ENCODE results near the gene G6PC1. TPM values are rescaled to one million over a fixed set of nuclear protein-coding genes. Genes with fewer than 3 reads are reported as not detected.
"Not testable (repeated sequence)": the region's sequence is repeated elsewhere in the genome, so short reads cannot be mapped to it uniquely, and the experiment has no call there.

The G6PC1 gene
- total RNA-seq, 2 donors from 2014 or later, result not detected

DNA sequence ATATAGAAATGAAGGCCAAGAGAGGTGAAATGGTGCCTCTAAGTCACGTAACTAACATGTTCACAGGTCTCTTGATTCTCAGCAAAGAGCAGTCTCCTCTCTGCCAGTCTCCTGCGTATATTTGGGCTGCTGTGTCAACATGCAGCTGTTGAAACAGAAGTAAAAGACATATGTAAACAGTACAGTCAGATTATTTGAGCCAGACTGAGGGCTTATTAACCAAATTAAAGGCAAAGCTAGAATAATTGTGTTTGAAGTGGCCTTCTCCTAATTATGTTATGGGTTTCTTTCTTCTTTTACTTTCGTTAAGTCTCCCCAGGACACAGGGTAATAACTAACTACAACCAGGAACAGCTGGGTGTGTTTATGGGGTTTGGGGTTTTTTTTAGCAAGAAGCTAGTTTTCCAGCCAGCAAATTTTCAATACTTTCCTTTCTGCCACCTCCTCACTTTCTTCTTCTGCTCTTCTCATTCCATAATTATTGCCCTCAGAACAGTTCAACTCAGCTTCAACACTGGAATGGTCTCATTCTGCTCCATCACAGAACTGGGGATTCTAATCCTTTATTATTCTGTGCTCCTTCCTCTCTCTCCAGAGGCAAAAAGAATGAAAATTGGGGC lies 18.4 kb downstream of the G6PC1 start:
- TF ChIP-seq, protein P1, sequence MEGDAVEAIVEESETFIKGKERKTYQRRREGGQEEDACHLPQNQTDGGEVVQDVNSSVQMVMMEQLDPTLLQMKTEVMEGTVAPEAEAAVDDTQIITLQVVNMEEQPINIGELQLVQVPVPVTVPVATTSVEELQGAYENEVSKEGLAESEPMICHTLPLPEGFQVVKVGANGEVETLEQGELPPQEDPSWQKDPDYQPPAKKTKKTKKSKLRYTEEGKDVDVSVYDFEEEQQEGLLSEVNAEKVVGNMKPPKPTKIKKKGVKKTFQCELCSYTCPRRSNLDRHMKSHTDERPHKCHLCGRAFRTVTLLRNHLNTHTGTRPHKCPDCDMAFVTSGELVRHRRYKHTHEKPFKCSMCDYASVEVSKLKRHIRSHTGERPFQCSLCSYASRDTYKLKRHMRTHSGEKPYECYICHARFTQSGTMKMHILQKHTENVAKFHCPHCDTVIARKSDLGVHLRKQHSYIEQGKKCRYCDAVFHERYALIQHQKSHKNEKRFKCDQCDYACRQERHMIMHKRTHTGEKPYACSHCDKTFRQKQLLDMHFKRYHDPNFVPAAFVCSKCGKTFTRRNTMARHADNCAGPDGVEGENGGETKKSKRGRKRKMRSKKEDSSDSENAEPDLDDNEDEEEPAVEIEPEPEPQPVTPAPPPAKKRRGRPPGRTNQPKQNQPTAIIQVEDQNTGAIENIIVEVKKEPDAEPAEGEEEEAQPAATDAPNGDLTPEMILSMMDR (IDR thresholded peaks at IDR 0.05), result no peak
- DNase-seq (ENCODE audit: low spot score) (no peak), ATAC-seq (ENCODE audit: insufficient number of reproducible peaks, low FRiP score, low read depth) (no peak)
- Histone ChIP-seq H3K27ac (peak overlapping the region in 1 of 2 donors; percentile 27), H3K4me3 (no peak overlapping the region), H3K36me3 (no peaks in the 10 kb centered on the region), H3K4me1 (ENCODE audit: control insufficient read depth in 1 of 2, low read depth in 2 of 2) (peaks cover 7 to 19% of the 10 kb centered on the region in 2 donors), H3K27me3 (replicated peaks; ENCODE audit: insufficient read depth) (no peaks in the 10 kb centered on the region), H3K9me3 (no peaks in the 10 kb centered on the region)

DNA sequence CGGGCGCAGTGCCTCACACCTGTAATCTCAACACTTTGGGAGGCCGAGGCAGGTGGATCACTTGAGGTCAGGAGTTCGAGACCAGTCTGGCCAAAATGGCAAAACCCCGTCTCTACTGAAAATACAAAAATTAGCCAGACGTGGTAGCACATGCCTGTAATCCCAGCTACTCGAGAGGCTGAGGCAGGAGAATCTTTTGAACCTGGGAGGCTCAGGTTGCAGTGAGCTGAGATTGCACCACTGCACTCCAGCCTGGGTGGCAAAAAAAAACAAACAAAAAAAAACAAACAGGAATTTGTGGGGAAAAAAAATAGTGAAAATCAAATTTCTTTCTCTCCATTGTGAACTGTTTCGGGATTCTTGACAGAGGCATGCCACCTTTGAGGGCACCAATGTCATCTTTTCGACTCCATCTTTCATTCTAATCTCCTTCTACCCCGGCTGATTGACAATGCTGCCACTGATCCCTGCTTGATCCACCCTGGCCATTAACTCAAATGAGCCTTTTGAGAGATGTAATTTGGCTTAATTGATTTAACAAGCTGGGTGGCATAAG lies 19.0 kb downstream of the G6PC1 start:
- not testable (repeated sequence) for H3K4me3 ChIP-seq; H3K9me3 ChIP-seq; H3K36me3 ChIP-seq; DNase-seq (ENCODE audit: low spot score); ATAC-seq (ENCODE audit: insufficient number of reproducible peaks, low FRiP score, low read depth); H3K27me3 ChIP-seq (replicated peaks; ENCODE audit: insufficient read depth)
- peak overlapping the region in 1 of 2 donors; percentile 27 for H3K27ac ChIP-seq
- H3K4me1 ChIP-seq (ENCODE audit: control insufficient read depth in 1 of 2, low read depth in 2 of 2), result peaks cover 7 to 19% of the 10 kb centered on the region in 2 donors

DNA sequence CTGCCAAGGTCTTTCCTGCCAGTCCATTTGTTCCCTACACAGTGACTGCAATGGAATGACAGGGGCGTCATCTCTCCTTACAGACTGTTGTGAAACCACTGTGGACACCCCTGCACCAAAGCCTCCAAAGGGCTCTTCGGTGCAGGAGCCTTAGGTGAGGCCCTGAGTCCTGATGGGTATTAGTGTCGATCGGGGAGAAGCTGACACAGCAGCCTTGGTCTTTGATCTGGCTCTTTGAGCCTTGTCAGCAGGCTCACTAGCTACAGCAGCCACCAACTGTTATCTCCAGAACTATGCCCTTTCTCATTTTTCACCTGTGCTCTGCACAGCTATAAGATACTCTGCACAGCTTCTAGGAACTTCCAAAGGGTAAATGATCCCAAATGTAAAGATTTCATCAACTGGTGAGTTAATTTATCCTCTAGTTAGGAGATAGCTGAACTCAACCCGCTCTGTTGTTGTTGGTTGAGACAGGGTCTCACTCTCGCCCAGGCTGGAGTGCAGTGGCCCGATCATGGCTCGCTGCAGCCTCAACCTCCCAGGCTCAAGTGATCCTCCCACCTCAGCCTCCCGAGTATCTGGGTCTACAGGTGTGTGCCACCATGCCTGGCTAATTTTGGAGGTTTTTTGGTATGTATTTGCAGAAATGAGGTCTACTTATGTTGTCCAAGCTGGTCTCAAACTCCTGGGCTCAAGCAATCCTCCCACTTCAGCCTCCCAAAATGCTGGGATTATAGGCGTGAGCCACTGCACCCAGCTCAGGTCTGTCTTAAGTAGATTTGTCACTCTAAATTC lies 19.7 kb downstream of the G6PC1 start:
- Histone ChIP-seq H3K4me3 (no peak overlapping the region), H3K27me3 (replicated peaks; ENCODE audit: insufficient read depth) (no peaks in the 10 kb centered on the region), H3K36me3 (no peaks in the 10 kb centered on the region), H3K4me1 (ENCODE audit: control insufficient read depth in 1 of 2, low read depth in 2 of 2) (peaks cover 7 to 19% of the 10 kb centered on the region in 2 donors), H3K27ac (no peak overlapping the region), H3K9me3 (no peaks in the 10 kb centered on the region)
- ATAC-seq (ENCODE audit: insufficient number of reproducible peaks, low FRiP score, low read depth) (no peak), DNase-seq (ENCODE audit: low spot score) (no peak)
- TF ChIP-seq, protein P1 (IDR thresholded peaks at IDR 0.05), result no peak

DNA sequence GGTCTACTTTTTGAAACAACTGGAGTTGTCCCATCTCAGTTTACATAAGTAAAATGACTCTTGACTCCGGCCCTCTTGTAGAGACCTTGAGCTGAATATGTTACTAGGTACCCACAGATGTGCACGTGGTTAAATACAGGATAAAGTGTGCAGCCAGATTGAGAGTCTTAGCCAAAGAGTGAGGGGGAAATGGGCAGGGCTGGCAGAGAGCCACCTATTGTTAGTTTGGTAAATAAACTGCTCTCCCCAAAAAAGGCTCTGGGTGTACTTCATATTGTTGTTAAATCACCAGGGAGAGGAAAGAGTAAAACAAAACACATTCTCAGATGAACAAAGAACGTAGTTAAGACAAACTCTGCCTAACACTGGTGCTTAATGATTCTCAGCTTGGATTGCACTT lies 20.3 kb downstream of the G6PC1 start:
- ATAC-seq (ENCODE audit: insufficient number of reproducible peaks, low FRiP score, low read depth), result no peak
- Histone ChIP-seq H3K27me3 (replicated peaks; ENCODE audit: insufficient read depth) (no peaks in the 10 kb centered on the region), H3K4me1 (ENCODE audit: control insufficient read depth in 1 of 2, low read depth in 2 of 2) (peaks cover 7 to 19% of the 10 kb centered on the region in 2 donors), H3K27ac (no peak overlapping the region), H3K9me3 (no peaks in the 10 kb centered on the region), H3K36me3 (no peaks in the 10 kb centered on the region), H3K4me3 (no peak overlapping the region)
- no peak for DNase-seq (ENCODE audit: low spot score)
- TF ChIP-seq, protein P1 (IDR thresholded peaks at IDR 0.05), result no peak

DNA sequence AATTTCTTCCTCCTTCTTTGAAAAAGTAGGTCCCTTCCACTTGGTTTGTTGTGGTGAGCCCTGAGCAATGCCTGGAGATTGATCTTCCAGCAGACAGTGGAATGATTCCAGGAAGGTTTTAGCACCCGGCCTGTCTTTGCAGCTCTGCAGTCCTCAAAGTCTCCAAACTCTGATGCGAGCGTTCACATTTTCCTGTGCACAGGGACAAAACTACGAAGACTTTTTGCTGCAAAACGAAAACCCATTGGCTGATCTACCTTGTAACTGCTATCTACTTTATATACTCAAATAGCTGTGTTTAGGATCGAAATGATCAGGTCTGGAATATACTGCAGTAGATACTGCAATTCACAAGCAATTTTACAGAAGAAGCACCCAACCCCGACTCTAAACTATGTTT lies 21.7 kb downstream of the G6PC1 start:
- Histone ChIP-seq H3K4me1 (ENCODE audit: control insufficient read depth in 1 of 2, low read depth in 2 of 2) (peaks cover 7 to 19% of the 10 kb centered on the region in 2 donors), H3K36me3 (no peaks in the 10 kb centered on the region), H3K4me3 (no peak overlapping the region), H3K27me3 (replicated peaks; ENCODE audit: insufficient read depth) (no peaks in the 10 kb centered on the region), H3K9me3 (no peaks in the 10 kb centered on the region), H3K27ac (peak overlapping the region in 1 of 2 donors; percentile 12)
- no peak for DNase-seq (ENCODE audit: low spot score)
- TF ChIP-seq, protein P1 (IDR thresholded peaks at IDR 0.05), result no peak
- ATAC-seq (ENCODE audit: insufficient number of reproducible peaks, low FRiP score, low read depth), result no peak

DNA sequence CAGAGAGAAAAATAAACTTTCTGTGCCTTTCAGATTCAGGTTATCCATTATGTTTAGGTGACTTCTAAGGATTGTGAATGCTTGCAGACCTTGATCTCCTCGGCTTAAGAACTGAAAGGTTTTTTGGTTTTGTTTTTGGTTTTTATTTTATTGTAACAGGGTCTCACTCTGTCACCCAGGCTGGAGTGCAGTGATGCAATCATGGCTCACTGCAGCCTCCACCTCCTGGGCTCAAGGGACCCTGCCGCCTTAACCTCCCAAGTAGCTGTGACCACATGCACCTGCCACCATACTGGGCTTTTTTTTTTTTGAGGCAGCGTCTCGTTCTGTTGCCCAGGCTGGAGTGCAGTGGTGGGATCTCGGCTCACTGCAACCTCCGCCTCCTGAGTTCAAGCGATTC lies 22.9 kb downstream of the G6PC1 start:
- not testable (repeated sequence) for H3K27me3 ChIP-seq (replicated peaks; ENCODE audit: insufficient read depth); DNase-seq (ENCODE audit: low spot score); H3K4me3 ChIP-seq; ATAC-seq (ENCODE audit: insufficient number of reproducible peaks, low FRiP score, low read depth); H3K9me3 ChIP-seq; H3K36me3 ChIP-seq
- peaks cover 7 to 19% of the 10 kb centered on the region in 2 donors for H3K4me1 ChIP-seq (ENCODE audit: control insufficient read depth in 1 of 2, low read depth in 2 of 2)
- peak overlapping the region in 1 of 2 donors; percentile 12 for H3K27ac ChIP-seq
